Measurements from ENCODE around the gene PIGBOS1.

DNA sequence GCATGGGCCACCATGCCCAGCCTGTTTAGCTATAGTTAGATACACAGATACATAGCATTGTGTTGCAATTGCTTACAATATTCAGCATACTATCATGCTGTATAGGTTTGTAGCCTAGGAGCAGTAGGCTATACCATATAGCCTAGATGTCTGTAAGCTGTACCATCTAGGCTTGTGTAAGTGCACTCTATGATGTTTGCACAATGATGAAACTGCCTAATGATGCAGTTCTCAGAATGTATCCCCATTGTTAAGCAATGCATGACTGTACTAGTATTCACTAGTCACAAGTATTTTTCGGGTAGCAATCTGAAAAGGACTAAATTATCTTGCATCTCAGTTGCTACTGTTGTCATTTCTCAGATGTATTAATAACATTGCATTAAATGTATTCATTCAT lies 16.1 kb upstream of the PIGBOS1 start:
- no peak for TF ChIP-seq POLR2G (IDR thresholded peaks at IDR 0.05; ENCODE audit: low read depth, low read length)
- no peak for TF ChIP-seq CTCF (IDR thresholded peaks at IDR 0.05 in 2 of 3, conservative IDR thresholded peaks at IDR 0.05 in 1 of 3; ENCODE audit: insufficient read depth in 2 of 3, low read depth in 1 of 3, low read length in 3 of 3)
- no peak for TF ChIP-seq POLR2A (conservative IDR thresholded peaks at IDR 0.05)
